Gastroesophageal sphincter (tissue), 4 donors: Measurements from ENCODE around the gene CEBPA. TPM values are rescaled to one million over a fixed set of nuclear protein-coding genes. Genes with fewer than 3 reads are reported as not detected.

Experiments
- ATAC-seq: fragments of 150-250 bp; one replicate; pipeline ENCODE4 v1.9.1; 2016; ENCODE audit warnings: mild to moderate bottlenecking, moderate library complexity
- H3K27ac ChIP-seq, 4 donors: fragments of 200-600 bp; sonication (generic) in 3 of 4; 1 replicate in 3 of 4; 2 replicates in 1 of 4; pipeline ENCODE4 v1.5.1; 2016 to 2019
- H3K27me3 ChIP-seq: fragments of 200-600 bp; sonication (generic); one replicate; pipeline ENCODE4 v1.5.1; 2019
- H3K36me3 ChIP-seq, 2 donors: fragments of 200-600 bp; sonication (generic); one replicate each; pipeline ENCODE4 v1.5.1; 2019; ENCODE audit warnings: control low read depth in 1 of 2
- H3K4me1 ChIP-seq, 3 donors: fragments of 200-600 bp; sonication (generic); 1 replicate in 2 of 3; 2 replicates in 1 of 3; pipeline ENCODE4 v1.5.1; 2016 to 2019; ENCODE audit warnings: control low read depth in 2 of 3
- H3K4me3 ChIP-seq, 2 donors: fragments of 200-600 bp; sonication (generic); one replicate each; pipeline ENCODE4 v1.5.1; 2019; ENCODE audit warnings: mild to moderate bottlenecking in 1 of 2, moderate library complexity in 1 of 2
- H3K9me3 ChIP-seq, 3 donors: fragments of 200-600 bp; sonication (generic); one replicate each; pipeline ENCODE4 v1.5.1; 2017 to 2019; ENCODE audit warnings: control low read depth in 2 of 3
- EP300 ChIP-seq: sonication (generic); formaldehyde crosslinking; IDR thresholded peaks from one replicate; pipeline ENCODE4 v1.6.1; 2017; ENCODE audit warnings: antibody characterized with exemption, mild to moderate bottlenecking
- POLR2A ChIP-seq, 2 donors: fragments of 450-650 bp; IDR thresholded peaks; one replicate each; pipeline ENCODE4 v1.6.1; 2017; ENCODE audit warnings: antibody characterized with exemption in 2 of 2, mild to moderate bottlenecking in 2 of 2, moderate library complexity in 1 of 2
- POLR2AphosphoS5 ChIP-seq: sonication (generic); formaldehyde crosslinking; IDR thresholded peaks from one replicate; pipeline ENCODE4 v1.6.1; 2017; ENCODE audit warnings: antibody characterized with exemption
- WGBS, 2 donors: methylation state at CpG; one replicate each; pipeline ENCODE4 v1.1.5; 2018; ENCODE audit warnings: low coverage in 1 of 2; 5-methylcytosine and 5-hydroxymethylcytosine counted together
- total RNA-seq, 4 donors: library from RNA; depleted of rRNA; stranded (reverse); fragments of >200 nt; gene quantifications; one replicate each; pipeline ENCODE4 v1.1.0, GENCODE V29; 2016
- TF ChIP-seq, protein P1 (sequence below), 4 experiments: fragments of 200-600 bp in 2 of 4; fragments of 450-650 bp in 2 of 4; sonication (generic) in 1 of 4; IDR thresholded peaks; one replicate each; pipeline ENCODE4 v1.5.1; 2017 to 2019; ENCODE audit warnings: antibody characterized with exemption in 4 of 4, mild to moderate bottlenecking in 2 of 4, moderate library complexity in 2 of 4

The CEBPA gene
- total RNA-seq, 4 donors from 2014 or later: 7.0 to 11.3 (median 9.0) TPM

DNA sequence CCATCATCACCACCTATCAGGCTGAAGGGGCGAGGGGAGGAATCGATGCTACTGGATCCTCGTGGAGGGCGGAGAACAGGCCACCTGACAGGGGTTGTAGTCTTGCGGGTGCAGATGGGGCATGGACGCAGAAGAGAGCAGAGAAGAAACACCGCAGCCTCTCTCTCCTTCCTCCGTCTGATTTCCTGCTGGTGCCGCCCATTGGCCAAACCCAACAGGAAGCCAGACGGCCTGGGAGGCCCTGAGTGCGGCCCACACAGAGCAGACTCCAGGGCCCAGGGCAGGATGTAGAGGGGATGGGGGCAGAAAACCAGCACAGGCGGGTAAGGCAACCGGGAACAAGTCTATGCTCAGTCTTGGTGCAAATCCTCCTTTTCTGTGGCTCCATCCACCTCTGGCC lies 15.4 kb downstream of the CEBPA start:
- Histone ChIP-seq H3K27ac (no peak overlapping the region), H3K9me3 (peaks cover 0 to 29% (median 0%) of the 10 kb centered on the region in 3 donors)
- ATAC-seq: no peak

DNA sequence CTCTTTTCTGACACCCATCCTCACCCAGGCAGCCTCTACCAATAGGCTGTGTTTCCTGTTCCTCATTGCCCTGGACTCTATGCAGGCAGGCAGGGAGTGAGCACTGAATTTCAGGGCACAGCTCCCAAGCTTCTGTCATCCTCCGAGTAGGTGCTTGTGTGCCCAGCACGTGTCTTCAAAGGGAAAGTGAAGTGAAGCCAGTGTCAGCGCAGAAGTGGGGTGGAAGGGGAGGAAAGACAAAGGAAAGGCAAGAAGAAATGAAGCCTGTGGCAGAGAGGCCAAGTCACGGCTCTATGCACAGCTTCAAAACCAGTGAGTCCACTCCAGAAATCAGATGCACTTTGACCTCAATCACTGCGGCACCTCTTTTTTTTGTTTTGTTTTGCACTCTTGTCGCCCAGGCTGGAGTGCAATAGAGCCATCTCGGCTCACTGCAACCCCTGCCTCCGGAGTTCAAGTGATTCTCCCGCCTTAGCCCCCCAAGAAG lies 16.9 kb downstream of the CEBPA start:
- 60 to 72% methylated on average over 2 to 9 of the region's 9 CpGs for WGBS, 2 donors
- no peak overlapping the region for H3K27ac ChIP-seq

More for the DNA sequence above, 15.4 kb downstream of the CEBPA start:
- Histone ChIP-seq H3K36me3 (no peaks in the 10 kb centered on the region), H3K27me3 (peaks cover 10% of the 10 kb centered on the region), H3K4me3 (no peak overlapping the region), H3K4me1 (no peaks in the 10 kb centered on the region)
- TF ChIP-seq POLR2A (IDR thresholded peaks at IDR 0.05): no peak
- no peak for TF ChIP-seq EP300
- TF ChIP-seq POLR2AphosphoS5: no peak
- 68% methylated on average over 8 of the region's 13 CpGs; no CpG with 5 or more reads in 1 of the 2 donors for WGBS, 2 donors

DNA sequence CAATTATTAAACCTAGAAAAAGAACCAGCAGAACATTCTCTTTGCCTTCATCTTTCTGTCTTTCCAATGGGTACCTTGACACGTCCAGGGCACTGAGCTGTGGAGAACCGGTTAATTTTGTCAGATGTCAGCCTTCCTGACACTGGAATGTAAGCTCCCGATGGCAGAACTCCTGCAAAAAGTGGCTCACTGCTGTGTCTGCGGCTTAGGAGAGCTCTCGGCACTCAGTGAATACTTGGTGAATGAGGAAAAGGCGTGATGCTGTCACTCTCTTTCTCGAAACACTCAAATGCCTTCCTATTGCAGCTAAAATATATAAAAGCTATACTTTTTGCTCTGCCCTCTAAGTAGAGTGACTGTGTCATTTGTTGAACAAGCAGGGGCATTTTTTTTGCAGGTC lies 17.6 kb downstream of the CEBPA start:
- 63 to 91% methylated on average over 5 of the region's 7 CpGs for WGBS, 2 donors
- no peak overlapping the region for H3K27ac ChIP-seq
- peaks cover 20% of the 10 kb centered on the region for H3K27me3 ChIP-seq
- no peak for ATAC-seq
- no peak overlapping the region for H3K4me3 ChIP-seq
- no peaks in the 10 kb centered on the region for H3K4me1 ChIP-seq
- peaks cover 0 to 24% (median 0%) of the 10 kb centered on the region in 3 donors for H3K9me3 ChIP-seq
- H3K36me3 ChIP-seq: no peaks in the 10 kb centered on the region
- TF ChIP-seq POLR2A (IDR thresholded peaks at IDR 0.05) (no peak), POLR2AphosphoS5 (no peak), EP300 (no peak)
- TF ChIP-seq, protein P1, sequence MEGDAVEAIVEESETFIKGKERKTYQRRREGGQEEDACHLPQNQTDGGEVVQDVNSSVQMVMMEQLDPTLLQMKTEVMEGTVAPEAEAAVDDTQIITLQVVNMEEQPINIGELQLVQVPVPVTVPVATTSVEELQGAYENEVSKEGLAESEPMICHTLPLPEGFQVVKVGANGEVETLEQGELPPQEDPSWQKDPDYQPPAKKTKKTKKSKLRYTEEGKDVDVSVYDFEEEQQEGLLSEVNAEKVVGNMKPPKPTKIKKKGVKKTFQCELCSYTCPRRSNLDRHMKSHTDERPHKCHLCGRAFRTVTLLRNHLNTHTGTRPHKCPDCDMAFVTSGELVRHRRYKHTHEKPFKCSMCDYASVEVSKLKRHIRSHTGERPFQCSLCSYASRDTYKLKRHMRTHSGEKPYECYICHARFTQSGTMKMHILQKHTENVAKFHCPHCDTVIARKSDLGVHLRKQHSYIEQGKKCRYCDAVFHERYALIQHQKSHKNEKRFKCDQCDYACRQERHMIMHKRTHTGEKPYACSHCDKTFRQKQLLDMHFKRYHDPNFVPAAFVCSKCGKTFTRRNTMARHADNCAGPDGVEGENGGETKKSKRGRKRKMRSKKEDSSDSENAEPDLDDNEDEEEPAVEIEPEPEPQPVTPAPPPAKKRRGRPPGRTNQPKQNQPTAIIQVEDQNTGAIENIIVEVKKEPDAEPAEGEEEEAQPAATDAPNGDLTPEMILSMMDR (IDR thresholded peaks at IDR 0.05): no peak

More for the DNA sequence above, 16.9 kb downstream of the CEBPA start:
- Histone ChIP-seq H3K36me3 (no peaks in the 10 kb centered on the region), H3K27me3 (peaks cover 20% of the 10 kb centered on the region), H3K4me1 (no peaks in the 10 kb centered on the region), H3K4me3 (no peak overlapping the region), H3K9me3 (peaks cover 0 to 29% (median 0%) of the 10 kb centered on the region in 3 donors)
- TF ChIP-seq, protein P1 (IDR thresholded peaks at IDR 0.05): no peak
- TF ChIP-seq POLR2A (IDR thresholded peaks at IDR 0.05) (no peak), EP300 (no peak), POLR2AphosphoS5 (no peak)
- no peak for ATAC-seq

DNA sequence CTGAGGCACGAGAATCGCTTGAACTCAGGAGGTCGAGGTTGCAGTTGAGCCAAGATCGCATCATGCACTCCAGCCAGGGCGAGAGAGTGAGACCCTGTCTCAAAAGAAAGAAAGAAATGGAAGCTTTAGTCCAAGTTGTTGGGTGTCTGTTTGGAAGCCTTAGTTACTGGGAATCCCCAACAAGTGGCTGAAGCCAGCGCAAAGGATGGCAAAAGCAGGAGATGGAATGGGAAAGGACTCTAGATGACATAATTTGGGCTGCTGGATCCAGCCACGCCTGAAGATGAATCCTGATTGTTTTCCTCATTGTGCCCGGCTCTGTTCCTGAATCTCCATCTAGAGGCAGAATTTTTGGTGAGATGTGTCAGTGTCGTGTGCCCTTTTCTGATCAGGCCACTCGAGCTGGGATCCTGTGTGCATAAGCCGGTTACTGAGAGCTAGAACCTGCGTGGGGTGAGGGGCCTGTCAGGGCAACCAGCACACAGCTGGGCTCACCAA lies 18.1 kb downstream of the CEBPA start:
- H3K4me3 ChIP-seq: no peak overlapping the region
- ATAC-seq: no peak
- peaks cover 20% of the 10 kb centered on the region for H3K27me3 ChIP-seq
- TF ChIP-seq EP300 (no peak), POLR2AphosphoS5 (no peak), POLR2A (IDR thresholded peaks at IDR 0.05) (no peak)
- TF ChIP-seq, protein P1 (IDR thresholded peaks at IDR 0.05): no peak
- H3K4me1 ChIP-seq: no peaks in the 10 kb centered on the region
- H3K36me3 ChIP-seq: no peaks in the 10 kb centered on the region
- H3K9me3 ChIP-seq: peaks cover 0 to 19% (median 0%) of the 10 kb centered on the region in 3 donors
- 94 to 96% methylated on average over 9 of the region's 12 CpGs for WGBS, 2 donors
- no peak overlapping the region for H3K27ac ChIP-seq

DNA sequence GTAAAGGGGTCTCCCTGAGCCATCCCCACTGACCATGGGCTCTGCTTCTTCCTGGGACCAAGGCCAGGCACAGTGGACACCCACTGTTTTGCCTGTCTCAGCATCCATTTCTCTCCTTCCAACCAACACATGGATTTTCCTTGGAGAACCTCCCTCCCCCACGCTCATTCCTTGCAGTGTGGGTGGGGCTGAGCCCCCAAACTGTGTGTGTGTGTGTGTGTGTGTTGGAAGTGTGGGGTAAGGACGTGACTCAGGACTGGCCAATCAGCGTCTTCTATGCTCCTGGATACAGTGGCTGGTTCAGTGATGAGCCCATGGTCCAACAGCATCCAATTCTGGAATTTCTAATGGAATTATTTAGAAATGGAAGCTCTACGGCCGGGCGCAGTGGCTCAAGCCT lies 18.7 kb downstream of the CEBPA start:
- Histone ChIP-seq H3K36me3 (no peaks in the 10 kb centered on the region), H3K4me1 (no peaks in the 10 kb centered on the region), H3K27me3 (peaks cover 20% of the 10 kb centered on the region), H3K9me3 (peaks cover 0 to 13% (median 0%) of the 10 kb centered on the region in 3 donors), H3K27ac (no peak overlapping the region), H3K4me3 (no peak overlapping the region)
- no peak for ATAC-seq
- 68 to 88% methylated on average over 3 to 6 of the region's 6 CpGs for WGBS, 2 donors
- TF ChIP-seq POLR2AphosphoS5 (no peak), POLR2A (IDR thresholded peaks at IDR 0.05) (no peak), EP300 (no peak)
- TF ChIP-seq, protein P1 (IDR thresholded peaks at IDR 0.05): no peak
